GM12891 (cell line): ENCODE data around the gene UNC13C.

ENCODE experiments used
- POLR2A ChIP-seq: IDR thresholded peaks from 2 replicates; pipeline ENCODE4 v1.6.1; 2011; ENCODE audit warnings: low read depth, low read length, control low read depth
- POLR2AphosphoS5 ChIP-seq: IDR thresholded peaks from 2 replicates; pipeline ENCODE4 v1.6.1; 2011; ENCODE audit warnings: low read depth, low read length, control low read depth

DNA sequence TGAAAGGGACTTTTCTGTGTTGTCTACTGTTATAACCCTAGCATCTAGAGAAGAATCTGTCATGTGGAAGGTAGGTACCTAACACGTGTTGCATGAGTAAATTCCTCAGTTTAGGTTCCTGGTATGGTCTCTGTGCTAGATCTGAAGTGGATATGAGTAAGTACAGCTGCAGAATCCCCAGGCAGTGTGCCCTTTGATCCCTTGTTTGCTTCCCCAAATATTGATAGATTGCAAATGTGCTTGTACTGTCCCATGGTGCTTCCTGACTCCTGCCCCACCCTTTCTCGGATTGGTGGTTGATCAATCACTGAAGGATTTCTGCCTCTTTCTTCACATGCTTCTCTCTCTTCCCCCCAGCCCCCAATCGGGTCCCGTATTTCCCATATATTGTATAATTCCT lies 450.4 kb downstream of the UNC13C start:
- TF ChIP-seq POLR2A = no peak
- no peak for TF ChIP-seq POLR2AphosphoS5
